GM19240 (cell line): ENCODE results near the gene TMEM87B.
"Not testable (repeated sequence)": the region's sequence is repeated elsewhere in the genome, so short reads cannot be mapped to it uniquely, and the experiment has no call there.

Experiments
- DNase-seq: peaks from one replicate; pipeline ENCODE4 v3.0.0; 2011; ENCODE audit warnings: low spot score; ENCODE audit not compliant: insufficient read length

The TMEM87B gene

DNA sequence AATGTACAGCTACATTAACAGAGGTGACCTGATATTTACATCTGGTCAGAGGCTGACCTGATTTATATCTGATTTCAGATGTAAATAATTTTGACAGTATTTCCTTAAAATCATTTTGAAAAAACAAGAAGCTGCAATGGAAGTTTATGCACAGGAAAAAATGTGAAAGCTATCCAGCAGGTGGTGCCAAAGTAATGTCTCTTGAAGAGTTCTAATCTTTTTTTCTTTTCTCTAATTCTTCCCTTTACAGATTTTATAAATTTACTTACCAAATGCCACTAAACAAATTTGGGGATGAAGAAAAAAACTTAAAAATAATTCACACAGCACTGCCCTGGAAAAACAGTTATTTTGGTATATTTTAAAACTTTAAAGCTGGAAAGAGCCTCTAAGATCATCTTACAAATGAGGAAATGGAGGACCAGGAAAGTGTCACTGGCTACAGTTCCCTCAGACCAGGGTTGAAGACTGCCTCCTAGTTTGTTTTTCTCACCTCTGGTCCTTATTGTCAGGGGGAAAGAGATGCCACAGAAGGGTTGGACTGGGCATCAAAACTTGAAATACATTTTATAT is 66.7 kb downstream of the TMEM87B start:
- no peak for DNase-seq

DNA sequence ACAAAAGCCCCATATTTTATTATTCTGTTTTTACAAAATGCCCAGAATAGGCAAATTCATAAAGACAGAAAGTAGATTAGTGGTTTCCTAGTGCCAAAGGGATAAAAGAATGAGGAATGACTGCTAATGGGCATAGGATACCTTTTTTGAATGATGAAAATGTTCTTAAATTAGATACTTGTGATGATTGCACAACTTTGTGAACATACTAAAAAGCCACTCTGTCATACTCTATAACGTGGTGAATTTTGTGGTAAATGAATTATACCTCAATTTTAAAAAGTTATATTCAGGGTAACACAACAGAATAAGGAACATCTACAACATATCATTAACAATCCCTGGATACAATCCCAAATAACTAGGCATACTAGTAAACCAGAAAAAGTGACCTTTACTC is 74.0 kb downstream of the TMEM87B start:
- no peak for DNase-seq

DNA sequence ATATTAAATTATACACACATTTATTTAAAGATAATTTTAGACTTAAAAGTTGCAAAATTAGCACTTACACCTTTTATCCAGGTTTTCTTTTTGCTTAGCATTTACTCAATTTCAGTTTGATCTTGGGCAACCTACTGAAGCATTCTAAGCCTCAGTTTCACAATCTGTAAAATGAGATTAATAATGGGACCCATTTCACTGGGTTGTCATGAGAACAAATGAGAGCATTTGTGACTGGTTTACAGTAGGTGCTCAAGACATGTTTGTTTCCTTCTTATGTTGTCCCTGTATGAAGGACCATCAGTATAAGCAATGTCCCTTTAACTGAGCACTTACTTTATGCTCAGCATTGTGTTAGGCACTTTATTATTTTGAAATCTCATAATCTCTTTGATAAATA is 78.3 kb downstream of the TMEM87B start:
- no peak for DNase-seq

GRCh38 chr2:112134120-112134519 is 79.1 kb downstream of the TMEM87B start:
- no peak for DNase-seq

DNA sequence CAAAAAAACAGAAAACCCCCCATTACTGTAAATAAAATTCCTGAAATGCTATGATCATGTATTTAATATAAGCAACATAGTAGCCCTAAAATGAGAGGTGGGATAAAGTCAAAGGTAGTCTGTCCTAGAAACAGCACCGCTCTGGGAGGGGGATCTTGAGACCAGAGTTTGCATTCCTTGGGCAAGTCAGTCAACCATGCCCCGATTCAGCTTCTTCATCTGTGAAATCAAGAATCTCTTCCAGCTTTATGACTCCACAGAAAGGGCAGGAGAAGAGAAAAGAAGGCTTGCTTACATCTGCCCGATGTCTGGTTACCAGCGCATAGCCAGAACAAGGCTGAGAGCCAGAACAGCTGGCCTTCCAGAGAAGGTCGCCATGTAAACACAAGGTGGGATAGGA is 81.0 kb downstream of the TMEM87B start:
- no peak for DNase-seq

DNA sequence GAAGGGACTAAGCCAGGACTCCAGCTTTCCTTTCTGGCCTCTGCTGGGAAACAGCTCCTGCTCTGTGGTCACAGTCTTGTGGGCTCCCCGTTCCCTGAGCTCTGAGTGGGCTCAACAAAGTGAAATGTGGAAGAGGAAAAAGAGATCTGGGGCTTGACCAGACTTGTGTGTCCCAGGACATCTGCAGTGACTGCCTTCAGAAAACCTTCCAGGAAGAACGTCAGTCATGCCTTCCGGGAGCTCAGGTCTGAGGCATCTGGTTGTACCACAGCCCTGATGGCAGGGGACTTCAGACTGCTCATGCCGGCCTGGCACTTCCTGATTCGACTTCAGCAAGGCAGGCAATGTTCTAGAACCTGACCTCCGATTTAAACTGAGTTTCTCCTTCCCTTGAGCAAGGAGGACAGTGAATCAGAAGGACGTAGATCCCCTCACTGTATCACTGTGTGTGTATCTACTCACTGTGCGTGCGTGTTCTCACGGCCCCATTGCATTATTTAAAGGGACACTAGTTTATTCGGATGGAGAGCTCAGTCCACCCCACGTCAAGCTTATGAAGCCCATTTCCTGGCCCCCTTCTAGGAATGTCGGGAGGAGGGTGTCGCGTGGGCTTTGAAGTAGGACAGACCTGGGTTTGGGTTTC is 82.6 kb downstream of the TMEM87B start:
- no peak for DNase-seq

DNA sequence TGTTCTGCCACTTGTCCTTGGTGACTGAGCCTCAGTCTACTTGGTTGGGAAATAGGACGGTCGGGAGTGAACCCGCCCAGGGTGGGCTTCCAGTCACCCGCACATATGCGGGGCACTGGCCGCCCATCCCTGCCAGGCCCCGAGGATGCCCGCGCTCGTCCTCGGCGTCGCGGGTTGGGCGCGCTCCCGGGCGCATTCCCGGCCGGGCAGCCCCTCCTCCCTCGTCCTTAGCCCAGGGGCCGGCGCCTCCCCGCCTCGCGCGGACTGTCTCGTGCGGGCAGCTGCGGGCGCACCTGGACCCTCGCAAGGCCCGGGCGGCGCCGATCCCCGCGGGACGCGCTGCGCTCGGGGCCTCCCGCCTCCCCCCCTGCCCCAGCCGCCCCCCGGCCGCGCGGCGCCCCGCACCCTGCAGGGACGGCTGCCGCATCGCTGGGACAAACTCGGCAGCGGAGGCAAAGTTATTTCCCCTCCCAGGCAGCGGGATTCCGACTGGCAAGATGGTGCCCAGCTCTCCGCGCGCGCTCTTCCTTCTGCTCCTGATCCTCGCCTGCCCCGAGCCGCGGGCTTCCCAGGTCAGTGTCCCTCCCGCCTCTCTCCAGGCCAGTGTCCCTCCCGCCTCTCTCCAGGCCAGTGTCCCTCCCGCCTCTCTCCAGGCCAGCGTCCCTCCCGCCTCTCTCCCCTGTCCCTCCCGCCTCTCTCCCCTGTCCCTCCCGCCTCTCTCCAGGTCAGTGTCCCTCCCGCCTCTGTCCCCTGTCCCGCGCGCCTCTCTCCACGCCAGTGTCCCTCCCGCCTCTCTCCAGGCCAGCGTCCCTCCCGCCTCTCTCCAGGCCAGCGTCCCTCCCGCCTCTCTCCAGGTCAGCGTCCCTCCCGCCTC is 83.3 kb downstream of the TMEM87B start, which contains the start of gene FBLN7:
Gene FBLN7, plus strand, starts transcription at position 227 of the 874 bp plus-strand sequence. Its CDS starts 271 bp downstream, at position 498.
- no peak for DNase-seq

GRCh38 chr2:112139033-112139614 is 84.1 kb downstream of the TMEM87B start:
- DNase-seq: not testable (repeated sequence)

DNA sequence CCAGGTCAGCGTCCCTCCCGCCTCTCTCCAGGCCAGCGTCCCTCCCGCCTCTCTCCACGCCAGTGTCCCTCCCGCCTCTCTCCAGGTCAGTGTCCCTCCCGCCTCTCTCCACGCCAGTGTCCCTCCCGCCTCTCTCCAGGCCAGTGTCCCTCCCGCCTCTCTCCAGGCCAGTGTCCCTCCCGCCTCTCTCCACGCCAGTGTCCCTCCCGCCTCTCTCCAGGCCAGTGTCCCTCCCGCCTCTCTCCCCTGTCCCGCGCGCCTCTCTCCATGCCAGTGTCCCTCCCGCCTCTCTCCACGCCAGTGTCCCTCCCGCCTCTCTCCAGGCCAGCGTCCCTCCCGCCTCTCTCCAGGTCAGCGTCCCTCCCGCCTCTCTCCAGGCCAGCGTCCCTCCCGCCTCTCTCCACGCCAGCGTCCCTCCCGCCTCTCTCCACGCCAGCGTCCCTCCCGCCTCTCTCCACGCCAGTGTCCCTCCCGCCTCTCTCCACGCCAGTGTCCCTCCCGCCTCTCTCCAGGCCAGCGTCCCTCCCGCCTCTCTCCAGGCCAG is 84.7 kb downstream of the TMEM87B start:
- DNase-seq: not testable (repeated sequence)

DNA sequence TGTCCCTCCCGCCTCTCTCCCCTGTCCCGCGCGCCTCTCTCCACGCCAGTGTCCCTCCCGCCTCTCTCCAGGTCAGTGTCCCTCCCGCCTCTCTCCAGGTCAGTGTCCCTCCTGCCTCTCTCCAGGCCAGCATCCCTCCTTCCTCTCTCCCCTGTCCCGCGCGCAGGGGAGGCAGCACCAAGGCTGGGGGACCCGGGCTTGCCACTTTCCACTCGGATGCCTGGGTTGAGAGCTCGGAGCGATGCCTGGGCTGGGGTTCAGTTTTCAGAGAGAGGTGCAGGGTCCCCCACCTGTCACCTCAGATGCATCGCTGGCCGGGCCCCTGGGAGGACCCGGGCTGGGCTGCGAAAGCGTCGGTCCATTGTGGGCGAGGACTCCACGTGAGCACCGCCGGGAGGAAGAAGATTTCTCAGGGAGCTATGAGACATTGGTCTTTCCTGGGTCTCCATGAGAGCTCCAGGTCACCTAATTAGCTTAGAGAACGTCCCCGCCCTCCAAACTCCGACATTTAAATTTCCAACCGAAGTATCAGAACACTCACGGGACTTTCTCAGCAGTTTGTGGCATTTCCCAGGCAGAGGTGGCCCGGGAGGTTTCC is 85.2 kb downstream of the TMEM87B start:
- DNase-seq: no peak

DNA sequence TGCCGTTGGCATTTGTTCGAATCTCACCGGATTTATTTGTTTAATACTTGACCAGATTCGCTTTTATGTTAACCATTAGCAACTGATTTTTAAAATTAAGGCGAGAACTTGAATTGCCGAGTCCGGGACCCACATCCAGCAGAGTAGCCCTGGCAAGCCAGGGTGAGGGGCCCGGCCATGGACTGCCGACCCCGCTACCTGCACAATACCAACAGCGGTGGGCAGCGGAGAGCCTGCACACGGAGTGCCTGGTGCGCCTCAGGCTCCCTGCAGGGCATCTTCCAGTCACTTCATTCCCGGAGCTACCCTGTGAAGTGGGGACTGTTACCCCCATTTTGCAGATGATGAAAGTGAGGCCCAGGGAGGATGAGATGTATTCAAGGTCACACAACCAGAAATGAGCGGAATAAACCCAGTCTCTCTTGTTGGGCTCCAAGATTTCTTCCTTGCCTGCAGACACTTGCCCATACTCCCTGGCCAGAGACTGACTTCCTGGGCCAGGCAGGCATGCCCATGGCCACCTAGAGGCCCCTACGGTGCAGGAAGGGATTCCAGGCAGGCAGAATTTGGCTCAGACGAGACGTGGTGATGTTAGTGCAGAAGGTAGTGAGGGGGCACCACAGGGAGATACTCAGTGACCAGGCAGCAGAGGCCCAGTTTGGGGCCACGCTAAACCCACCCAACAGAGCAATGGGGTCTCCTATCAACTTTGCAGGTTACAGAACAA is 86.0 kb downstream of the TMEM87B start:
- no peak for DNase-seq

GRCh38 chr2:112141626-112142007 is 86.5 kb downstream of the TMEM87B start:
- DNase-seq: no peak

DNA sequence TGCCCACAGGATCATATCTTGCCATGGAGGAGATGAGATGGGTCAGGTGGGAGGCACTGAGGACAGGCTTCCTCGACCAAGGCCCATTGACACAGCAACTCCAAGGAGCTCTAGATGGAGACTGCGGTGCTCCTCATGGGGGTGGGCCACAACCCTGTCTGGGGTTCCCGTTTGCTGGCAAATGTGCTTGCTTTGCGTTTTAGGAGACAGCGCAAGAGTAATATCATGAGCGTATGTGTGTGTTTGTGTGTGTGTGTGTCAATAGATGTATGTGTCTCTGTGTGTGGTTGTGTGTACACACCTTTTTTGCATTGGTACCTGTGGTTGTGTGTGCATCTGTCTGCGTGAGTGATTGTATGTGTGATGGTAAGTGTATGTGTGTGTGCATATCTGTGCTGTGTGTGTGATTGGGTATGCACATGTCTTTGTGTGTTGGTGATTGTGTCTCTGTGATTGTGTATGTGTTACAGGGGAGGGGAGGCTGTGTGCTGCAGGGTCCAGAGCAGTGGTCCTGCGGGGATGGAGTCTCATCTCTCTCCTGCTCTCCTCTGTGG is 87.5 kb downstream of the TMEM87B start:
- DNase-seq: no peak

GRCh38 chr2:112143150-112143549 is 88.1 kb downstream of the TMEM87B start:
- DNase-seq: no peak

- DNase-seq: no peak
These were observed 89.9 kb downstream of the TMEM87B start for GRCh38 chr2:112144966-112145365.

DNA sequence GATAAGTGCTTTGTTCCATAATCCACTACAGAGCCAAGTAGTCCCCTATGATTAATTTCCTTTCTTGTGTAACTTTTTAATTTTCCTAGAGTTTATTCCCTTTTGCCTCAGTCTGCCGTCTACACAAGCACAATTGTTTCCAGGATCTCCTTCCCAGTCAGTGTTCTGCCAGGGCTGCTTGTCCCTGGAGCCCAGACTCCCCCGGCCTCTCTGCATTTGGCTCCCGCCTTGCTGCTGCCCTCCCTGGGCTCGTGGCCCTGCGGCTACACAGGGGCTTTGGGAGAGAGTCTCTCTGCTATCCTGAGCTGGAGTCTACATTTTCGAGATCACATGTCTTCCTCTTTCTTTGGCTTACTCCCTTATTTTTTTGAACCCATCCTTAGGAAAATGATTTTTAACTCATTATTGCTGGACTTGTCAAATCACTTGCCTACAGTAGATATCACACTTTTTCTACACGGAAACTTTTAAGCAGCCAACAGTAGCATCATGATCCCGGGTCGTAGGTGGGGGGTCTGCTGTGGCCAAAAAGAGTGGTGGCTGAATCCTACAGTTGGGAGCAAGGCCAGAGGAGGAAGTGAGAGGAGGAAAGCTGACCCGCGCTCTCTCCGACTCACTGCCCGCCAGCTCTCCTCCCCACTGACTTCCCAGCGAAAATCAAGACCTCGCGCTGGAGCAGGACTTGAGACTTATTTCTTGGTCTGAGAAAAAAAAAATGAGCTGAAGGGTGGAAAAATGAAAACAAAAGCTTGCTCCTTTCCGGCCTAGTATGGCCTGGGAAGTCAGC is 92.5 kb downstream of the TMEM87B start:
- no peak for DNase-seq

GRCh38 chr2:112148477-112148876 is 93.4 kb downstream of the TMEM87B start:
- no peak for DNase-seq

- DNase-seq: no peak
These were observed 94.1 kb downstream of the TMEM87B start for GRCh38 chr2:112149194-112149593.

DNA sequence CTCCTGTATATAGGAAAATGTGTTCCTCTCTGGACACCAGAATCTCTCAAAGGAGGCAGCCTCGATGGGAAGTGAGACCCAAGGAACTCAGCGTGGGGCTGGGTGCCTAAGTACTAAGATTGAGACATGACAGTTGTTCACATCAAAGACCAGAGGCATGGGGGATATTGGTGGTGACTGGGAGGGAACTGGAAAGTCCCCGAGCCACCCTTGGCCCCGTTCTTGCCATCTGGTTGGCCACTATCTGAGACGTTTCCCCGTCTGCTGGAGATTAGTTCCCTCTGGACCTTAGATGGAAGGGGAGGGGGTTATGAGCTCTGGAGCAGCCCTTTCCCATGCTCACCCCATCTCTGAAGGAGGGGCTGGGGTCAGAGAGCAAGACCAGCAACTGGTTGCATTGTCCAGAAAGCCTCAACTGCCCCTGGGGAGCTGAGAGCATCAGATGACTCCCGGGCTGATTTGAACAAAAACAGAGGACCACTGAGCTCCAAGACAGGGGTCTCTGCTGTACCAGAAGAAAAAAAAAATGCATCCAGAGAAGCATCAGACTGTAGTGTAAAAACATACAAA is 94.9 kb downstream of the TMEM87B start:
- no peak for DNase-seq
